GM08714 (cell line): ENCODE data around the gene CD302.
"Not testable (repeated sequence)": the region's sequence is repeated elsewhere in the genome, so short reads cannot be mapped to it uniquely, and the experiment has no call there.

Experiments used
- H3K4me3 ChIP-seq: fragments of 200-500 bp; sonication (Bioruptor generic); 2 replicates; pipeline ENCODE4 v1.5.1; 2014; ENCODE audit warnings: mild to moderate bottlenecking, low read length, inconsistent platforms
- ZNF274 ChIP-seq: IDR thresholded peaks from 2 replicates; pipeline ENCODE4 v1.6.1; 2012; ENCODE audit warnings: mild to moderate bottlenecking, low read depth, low read length

The CD302 gene

GRCh38 chr2:159804941-159805340 lies 6.9 kb upstream of the CD302 start:
- H3K4me3 ChIP-seq = no peak overlapping the region
- TF ChIP-seq ZNF274 = no peak

- H3K4me3 ChIP-seq = no peak overlapping the region
- no peak for TF ChIP-seq ZNF274
Measured at GRCh38 chr2:159803235-159803962, 5.4 kb upstream of the CD302 start.

- no peak for TF ChIP-seq ZNF274
- no peak overlapping the region for H3K4me3 ChIP-seq
Measured at GRCh38 chr2:159802673-159803072, 4.7 kb upstream of the CD302 start.

GRCh38 chr2:159799833-159800232 lies 1.8 kb upstream of the CD302 start:
- no peak overlapping the region for H3K4me3 ChIP-seq
- TF ChIP-seq ZNF274 = no peak

- H3K4me3 ChIP-seq = peak overlapping the region; percentile 66
- TF ChIP-seq ZNF274 = no peak
Measured at GRCh38 chr2:159798376-159798725, 343 bp upstream of the CD302 start.

- peak overlapping the region; percentile 66 for H3K4me3 ChIP-seq
Measured at GRCh38 chr2:159797225-159797542, 824 bp downstream of the CD302 start.

GRCh38 chr2:159795841-159796690 lies 1.9 kb downstream of the CD302 start:
- no peak overlapping the region for H3K4me3 ChIP-seq
- TF ChIP-seq ZNF274 = no peak

More at GRCh38 chr2:159797225-159797542, 824 bp downstream of the CD302 start:
- no peak for TF ChIP-seq ZNF274

- no peak for TF ChIP-seq ZNF274
- H3K4me3 ChIP-seq = no peak overlapping the region
Measured at GRCh38 chr2:159793326-159793725, 4.7 kb downstream of the CD302 start.

- TF ChIP-seq ZNF274 = no peak
Measured at GRCh38 chr2:159792599-159792998, 5.4 kb downstream of the CD302 start.

GRCh38 chr2:159792036-159792435 lies 6.0 kb downstream of the CD302 start:
- TF ChIP-seq ZNF274 = no peak
- no peak overlapping the region for H3K4me3 ChIP-seq

More at GRCh38 chr2:159792599-159792998, 5.4 kb downstream of the CD302 start:
- no peak overlapping the region for H3K4me3 ChIP-seq

- no peak overlapping the region for H3K4me3 ChIP-seq
- no peak for TF ChIP-seq ZNF274
Measured at GRCh38 chr2:159790323-159790722, 7.7 kb downstream of the CD302 start.

GRCh38 chr2:159788253-159788652 lies 9.8 kb downstream of the CD302 start:
- H3K4me3 ChIP-seq = no peak overlapping the region
- no peak for TF ChIP-seq ZNF274

- not testable (repeated sequence) for H3K4me3 ChIP-seq
Measured at GRCh38 chr2:159787647-159788046, 10.4 kb downstream of the CD302 start.

- no peak overlapping the region for H3K4me3 ChIP-seq
- TF ChIP-seq ZNF274 = no peak
Measured at GRCh38 chr2:159786938-159787337, 11.1 kb downstream of the CD302 start.

GRCh38 chr2:159785195-159785594 lies 12.8 kb downstream of the CD302 start:
- no peak overlapping the region for H3K4me3 ChIP-seq
- no peak for TF ChIP-seq ZNF274

- H3K4me3 ChIP-seq = not testable (repeated sequence)
Measured at GRCh38 chr2:159784744-159785143, 13.3 kb downstream of the CD302 start.
